Stimulated activated CD8-positive, alpha-beta memory T cell treated with anti-CD3 and anti-CD28 coated beads, Interleukin-7, amount 100 ng/mL, for 48 hours (primary cell): ENCODE data around the gene KLC3.

ENCODE experiments used
- DNase-seq, 2 donors: peaks; one replicate each; pipeline ENCODE4 v3.0.0-alpha.2; 2020; ENCODE audit warnings: low read depth in 1 of 2; ENCODE audit errors: extremely low read depth in 1 of 2

KLC3 gene

DNA sequence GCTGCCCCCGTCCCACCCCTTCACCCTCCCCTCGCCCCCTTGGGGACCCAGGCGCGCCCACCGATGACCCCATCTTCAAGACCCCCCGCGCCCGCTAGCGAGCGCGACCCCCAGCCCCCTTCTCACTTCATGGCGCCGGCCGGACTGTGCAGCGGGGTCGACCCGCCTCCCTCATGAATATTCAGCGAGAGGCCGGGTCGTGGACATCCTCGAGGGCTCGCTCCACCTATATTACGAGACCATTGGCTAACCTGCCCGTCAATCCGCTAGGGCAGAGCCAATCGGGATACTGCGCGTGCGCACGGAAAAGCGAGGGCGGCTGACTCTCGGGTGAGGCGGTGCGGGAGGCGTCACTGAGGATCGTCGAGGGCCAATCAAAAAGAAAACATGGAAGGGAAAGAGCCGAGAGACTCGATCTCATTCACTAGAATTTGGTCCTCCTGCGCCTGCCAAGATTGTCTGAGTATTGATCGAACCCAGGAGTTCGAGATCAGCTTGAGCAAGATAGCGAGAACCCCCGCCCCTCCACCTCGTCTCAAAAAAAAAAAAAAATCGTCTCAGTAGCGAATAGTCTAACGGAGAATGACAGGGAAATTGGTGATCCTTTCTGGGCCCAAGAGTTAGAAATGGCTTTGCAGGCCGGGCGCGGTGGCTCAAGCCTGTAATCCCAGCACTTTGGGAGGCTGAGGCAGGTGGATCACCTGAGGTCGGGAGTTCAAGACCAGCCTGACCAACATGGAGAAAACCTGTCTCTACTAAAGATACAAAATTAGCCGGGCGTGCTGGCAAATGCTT lies 30.1 kb downstream of the KLC3 start, which contains the start of gene ERCC2:
ERCC2 (minus strand) TSS at position 164 of the 795 bp plus-strand sequence; CDS start at position 131, 33 bp downstream.
- DNase-seq: peak; percentile 99

DNA sequence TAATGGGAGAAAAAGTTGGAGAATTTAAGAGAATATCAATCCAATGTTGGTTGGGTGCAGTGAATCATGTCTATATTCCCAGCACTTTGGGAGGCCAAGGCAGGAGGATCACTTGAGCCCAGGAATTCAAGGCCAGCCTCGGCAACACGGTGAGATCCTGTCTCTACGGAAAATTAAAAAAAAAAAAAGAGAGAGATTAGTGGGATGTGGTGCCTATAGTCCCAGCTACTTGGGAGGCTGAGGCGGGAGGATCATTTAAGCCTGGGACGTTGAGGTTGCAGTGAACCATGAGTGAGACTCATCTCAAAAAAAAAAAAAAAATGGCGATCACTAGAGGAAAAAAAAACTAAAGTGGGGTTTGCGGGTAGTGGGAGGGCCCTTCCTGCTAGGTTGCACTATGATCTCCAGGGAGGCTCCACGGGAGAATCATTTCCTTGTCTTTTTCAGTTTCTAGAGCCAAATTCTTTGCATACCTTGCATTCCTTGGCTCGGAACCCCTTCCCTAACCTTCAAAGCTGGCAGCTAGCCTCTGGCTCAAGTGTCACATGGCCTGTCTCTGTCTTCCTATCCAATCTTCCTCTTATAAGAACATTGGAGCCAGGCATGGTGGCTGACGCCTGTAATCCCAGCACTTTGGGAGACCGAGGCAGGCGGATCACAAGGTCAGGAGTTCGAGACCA lies 35.6 kb downstream of the KLC3 start:
- no peak for DNase-seq

GRCh38 chr19:45380107-45380506 lies 39.6 kb downstream of the KLC3 start:
- no peak for DNase-seq

DNA sequence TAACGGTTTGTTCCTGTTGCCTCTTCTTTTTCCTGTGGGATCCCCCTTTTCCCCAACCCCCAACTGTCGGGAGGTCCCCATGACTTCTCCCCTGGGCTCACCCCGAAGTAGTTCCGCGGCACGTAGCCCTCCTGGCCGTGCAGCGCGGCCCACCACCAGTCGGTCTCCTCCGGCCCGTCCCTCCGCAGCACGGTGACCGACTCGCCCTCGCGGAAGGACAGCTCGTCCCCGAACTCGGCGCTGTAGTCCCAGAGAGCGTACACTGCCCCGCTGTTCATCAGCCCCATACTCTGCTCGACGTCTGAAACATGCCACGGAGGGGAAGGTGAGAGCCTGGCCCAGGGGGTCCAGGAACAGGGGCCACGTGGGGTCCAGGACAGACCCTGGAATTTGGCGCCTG lies 41.9 kb downstream of the KLC3 start:
- DNase-seq: no peak

DNA sequence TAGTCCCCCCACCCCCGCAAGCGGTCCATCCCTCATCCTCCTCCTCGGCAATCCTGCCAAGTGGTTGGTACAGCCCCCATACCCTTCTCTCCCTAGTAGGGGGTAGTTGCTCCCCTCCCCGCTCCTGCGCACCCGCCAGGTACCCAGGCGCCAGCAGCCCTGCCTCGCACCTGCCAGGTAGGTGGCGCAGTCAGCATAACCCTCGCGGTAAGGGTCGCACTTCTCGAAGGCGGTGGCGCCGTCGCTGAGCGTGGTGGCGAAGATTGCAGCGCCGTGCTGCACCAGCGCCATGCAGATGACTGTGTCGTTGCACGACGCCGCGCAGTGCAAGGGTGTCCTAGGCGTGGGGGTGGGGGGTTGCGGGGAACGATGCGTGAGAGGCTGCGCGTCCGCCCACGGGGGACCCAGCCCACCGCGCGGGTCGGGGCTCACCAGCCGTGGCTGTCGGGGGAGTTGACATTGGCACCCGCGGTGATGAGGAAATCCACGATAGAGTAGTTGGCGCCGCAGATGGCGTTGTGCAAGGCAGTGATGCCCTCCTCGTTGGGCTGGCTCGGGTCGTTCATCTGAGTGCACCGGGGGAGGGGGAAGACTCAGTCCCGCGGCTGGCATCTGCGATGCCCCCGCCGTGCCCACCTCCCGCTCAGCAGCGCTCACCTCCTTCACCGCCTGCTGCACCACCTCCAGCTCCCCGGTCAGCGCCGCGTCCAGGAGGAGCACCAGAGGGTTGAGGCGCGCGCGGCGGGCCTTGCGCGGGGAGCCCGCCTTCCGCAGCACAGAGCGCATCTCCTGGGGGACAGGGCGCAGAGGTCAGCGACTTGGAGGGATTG lies 45.1 kb downstream of the KLC3 start:
- no peak for DNase-seq

DNA sequence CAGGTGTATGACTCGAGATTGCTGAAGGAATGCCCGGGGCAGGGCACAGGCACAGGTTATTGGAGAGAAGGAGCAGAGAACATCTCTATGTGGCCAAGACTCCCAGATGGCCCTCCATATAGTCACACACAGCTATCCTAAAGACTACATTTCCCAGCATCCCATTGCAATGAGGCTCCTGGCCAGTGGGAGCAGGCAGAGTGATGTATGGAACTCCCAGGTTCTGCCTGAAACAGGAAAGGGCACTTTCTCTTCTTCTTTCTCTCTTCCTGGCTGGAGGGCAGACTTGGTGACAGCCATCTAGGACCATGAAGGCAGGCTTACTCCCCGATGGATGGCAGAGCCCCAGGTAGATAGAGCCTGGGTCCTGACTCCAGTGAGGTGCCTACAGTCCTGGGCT lies 50.8 kb downstream of the KLC3 start:
- DNase-seq: no peak

DNA sequence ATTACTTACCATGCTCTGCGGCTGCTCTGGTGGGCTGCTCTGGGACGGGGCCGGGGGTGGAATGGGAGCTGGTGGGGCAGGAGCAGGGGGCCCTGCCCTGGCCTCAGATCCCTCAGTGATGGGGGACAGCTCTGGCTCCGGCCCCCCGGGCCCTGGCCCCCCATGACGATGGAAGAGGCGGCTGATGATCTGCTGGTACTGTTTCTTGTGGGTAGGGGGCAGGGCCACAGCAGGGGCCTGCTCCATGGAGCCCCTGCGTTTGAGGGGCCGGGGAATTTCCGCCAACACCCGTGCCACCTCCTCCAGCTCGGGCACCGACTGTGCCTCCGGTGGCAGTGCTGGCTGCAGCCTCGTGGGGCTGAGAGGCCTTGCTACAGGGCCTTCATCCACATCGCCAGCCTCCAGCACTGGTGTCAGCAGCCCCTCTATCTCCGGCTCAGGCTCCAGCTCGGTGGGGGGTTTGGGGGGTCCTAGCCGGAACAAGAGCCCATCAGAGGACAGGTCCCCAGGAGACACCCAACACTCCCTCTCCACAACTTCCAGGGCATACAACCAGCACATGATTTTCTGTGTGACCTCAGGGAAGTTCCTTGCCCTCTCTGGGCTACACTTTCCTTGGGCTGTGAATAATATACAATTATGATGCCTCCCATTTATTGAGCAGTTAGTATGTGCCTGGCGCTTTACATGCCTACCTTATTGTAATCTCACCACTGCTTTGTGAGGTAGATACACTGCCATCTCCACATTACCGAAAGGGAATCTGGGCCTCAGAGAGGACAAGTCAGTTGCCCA lies 51.5 kb downstream of the KLC3 start:
- DNase-seq: no peak

GRCh38 chr19:45395821-45396617 lies 55.5 kb downstream of the KLC3 start:
- no peak for DNase-seq

DNA sequence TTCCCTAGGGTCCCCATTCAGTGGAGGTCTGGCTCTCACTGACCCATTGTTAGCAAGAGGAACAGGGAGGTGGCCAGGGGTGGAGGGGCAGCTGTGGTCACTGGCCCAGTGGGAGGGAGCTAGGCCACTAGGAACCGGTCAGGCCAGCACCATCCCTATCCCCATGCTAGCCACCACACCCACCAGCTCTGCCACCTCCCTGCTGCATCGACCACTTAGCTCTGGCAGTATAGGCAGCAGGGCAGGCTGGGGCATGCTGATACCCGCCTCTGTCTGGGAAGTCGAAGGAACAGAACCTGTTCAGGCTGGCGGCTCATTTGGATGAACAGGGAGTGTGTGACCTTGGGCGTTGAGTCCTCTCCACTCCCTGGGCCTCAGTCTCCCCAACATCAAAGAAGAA lies 59.6 kb downstream of the KLC3 start:
- DNase-seq: no peak
